HG02678 (cell line): ENCODE results near the gene HMHB1.

Source experiments
- ATAC-seq: cut with Tn5 transposase; IDR thresholded peaks from one replicate; pipeline ENCODE4 v1.9.1; 2021; ENCODE audit warnings: mild to moderate bottlenecking, moderate library complexity; ENCODE audit not compliant: unreplicated experiment

The HMHB1 gene

DNA sequence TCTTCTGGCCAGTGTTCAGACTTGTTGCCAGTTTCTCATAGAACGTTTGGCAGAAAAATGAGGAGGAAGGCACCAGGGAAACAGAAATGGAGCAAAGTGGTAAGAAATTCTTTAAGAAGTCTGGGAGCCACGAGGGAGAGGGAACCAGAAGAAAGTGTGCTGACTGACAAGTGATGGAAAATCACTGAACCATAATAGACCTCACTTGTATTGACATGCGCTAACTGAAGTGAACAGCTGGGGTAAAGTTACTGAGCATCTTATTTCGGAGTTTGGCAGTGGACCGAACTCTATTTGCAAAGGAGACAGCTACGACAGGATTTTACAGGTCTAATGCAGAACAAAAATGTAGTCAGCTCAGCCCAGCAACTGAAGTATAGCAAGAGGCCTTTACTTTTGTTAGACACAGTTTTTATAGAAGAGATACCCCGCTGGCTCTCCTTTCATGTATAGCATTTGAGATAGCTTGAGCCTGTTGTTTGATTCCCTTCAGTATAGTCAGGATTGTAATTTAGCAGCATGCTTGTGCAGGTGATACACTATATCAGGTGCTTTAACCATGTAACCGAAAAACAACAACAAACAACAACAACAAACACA is 53.6 kb downstream of the HMHB1 start:
- no peak for ATAC-seq
